ENCODE data around the gene MED25.

MED25 gene

DNA sequence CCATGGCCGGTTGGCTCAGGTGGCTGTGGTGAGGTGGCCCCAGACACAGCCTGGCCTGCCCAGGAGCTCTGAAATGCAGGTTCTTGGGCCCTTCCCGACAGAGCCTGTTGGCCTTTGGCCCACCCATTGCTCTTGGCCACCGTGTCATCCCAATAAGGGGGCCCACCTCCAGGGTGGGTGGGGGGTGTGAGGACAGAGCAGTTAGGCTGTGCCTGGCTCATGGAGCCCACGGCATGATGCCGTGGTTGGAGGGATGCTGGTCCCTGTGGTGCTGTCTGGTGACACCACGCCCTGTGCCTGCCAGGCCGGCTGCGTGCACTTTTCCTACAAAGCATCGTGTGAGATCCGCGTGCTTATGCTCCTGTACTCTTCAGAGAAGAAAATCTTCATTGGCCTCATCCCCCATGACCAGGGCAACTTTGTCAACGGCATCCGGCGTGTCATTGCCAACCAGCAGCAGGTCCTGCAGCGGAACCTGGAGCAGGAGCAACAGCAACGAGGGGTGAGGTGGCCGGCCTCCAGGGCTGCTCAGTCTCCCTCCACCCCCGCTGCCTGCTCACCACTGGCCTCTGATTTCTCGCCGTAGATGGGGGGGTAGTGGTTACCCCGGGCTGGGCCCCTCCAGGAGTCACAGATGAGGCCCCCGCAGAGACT, 41.7 kb downstream of the MED25 start:
- no peak for DNase-seq

DNA sequence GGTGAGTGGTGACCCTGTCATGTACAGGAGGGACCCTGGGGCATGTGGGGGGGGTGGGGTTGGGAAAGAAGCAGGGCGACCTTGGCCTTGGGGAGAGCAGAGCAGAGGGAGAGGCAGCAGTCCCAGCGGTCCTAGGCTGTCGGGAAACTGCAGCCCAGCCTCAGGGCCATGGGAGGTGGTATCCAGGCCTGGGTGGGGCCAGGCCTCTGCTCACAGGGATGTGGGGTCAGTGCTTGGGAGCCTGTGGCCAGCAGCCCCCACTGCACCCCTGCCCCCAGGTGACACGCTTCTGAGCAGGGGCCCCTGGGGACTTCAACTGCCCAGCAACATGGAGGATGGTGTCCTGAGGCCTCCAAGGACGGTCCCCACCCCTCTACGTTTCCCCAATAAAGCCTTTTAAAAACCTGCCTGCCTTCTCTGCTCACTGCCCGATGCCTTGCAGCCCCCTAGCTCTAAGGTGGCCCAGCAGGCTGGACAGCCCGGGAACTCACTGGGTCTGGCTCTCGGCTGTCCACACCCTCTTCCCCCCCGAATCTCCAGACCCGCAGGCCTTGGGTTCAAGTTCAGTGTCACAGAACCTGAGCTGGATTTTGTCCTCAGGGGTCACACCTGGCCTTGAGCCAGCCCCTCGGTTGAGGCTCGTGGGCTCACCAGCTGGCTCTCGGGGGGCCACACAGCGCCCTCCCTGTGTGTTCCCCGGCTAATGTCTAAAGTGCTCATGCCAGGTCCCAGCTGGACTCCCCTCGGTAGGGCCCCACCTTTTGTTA, 42.4 kb downstream of the MED25 start:
- DNase-seq, result no peak

- peak; percentile 35 for DNase-seq
These were observed 43.0 kb downstream of the MED25 start for GRCh38 chr19:49861107-49861506.

GRCh38 chr19:49861541-49862378, 43.7 kb downstream of the MED25 start:
- no peak for DNase-seq

DNA sequence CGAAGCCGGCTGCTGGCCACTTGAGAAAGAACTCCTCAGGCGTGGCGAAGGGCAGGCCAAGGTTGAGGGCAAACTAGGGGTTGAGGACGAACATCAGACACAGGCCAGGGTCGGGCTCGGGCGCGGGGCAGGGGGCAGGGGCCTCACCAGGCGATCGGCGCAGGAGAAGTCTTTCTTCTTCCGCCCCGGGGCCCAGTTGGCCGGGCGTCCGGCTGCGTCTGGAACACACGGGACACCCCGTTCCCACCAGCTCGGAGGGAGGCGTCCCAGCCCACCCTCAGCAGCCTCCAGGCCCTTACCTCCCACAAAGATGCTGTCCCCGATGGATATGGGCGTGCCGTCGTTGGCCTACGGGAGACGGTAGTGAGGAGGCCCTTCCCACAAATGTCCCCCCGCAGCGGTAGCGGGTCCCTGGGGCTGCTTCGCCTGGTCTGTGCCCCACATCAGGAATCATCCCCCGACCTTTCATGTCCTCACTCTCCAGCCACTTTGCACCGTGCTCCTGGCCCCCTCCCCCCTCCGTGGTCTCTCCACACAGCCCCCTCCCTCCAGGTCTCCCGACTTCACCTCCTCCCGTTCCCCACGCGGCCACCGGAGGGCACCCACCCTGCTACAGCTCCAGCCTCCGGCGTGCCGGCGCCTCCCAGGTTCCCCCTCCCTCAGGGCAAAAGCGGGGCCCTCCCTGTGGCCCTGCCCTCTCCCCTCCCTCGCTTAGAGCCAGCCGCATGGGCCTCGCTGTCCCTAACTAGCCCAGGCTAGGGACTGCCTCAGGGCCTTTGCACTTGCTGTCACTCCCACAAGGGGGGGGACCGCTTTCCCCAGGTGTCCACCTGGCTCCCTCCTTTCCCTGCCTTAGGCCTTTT, 44.5 kb downstream of the MED25 start:
- DNase-seq, result no peak

DNA sequence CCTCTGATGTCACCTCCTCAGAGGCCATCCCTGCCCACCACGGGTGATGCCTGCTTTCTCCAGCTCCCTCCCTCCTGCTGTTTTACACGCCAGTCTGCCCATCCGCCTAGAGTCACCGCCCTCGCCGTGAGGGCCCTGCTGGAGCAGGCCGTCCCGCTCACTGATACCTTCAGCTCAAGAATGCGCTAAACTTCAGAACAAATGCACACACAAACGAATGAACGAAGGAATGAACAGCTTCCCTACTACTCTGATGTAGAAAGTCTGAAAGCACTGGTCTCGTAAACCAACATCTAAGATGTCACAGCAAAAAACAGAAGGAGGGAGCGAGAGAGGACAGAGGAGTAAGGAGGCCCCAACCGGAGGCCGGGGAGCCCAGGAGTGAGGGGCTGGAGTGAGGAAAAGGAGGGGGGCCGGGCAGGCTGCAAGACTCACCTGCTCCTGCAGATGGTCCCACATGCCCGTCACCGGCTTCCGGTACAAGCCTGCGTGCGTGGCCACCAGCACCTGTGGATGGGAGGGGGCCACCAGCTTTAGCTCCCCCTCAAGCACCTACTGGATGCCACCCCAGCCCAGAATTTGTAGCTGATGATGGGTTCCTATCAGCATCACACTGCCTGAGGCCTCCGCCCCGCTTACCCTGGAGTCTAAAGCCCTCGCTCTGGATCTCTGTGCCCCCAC, 45.3 kb downstream of the MED25 start:
- no peak for DNase-seq

DNA sequence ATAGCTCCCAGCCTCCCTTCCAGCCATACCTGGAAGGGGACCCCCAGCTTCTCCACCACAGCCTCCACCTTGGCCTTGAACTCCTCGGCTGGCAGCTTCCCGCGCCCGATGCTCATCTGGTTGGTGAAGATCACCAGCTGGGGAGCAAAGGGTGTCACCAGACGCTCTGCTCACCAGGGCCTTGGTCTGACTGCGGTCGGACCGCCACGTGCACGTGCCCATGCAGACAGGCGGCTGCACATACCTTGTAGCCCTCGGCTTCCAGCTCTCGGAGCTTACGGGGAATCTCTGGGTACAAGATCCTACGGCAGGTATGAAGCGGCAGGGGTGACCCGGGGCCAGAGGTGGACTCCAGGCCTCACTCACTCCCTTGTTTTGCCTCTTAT, 45.8 kb downstream of the MED25 start:
- DNase-seq, result no peak

- no peak for DNase-seq
These were observed 46.8 kb downstream of the MED25 start for GRCh38 chr19:49864890-49865289.

GRCh38 chr19:49866933-49867782, 49.1 kb downstream of the MED25 start, which contains the start of gene PNKP:
Gene PNKP (minus strand): TSS chr19:49867576. CDS start chr19:49867204, 372 bp downstream.
- peak; percentile 86 for DNase-seq

DNA sequence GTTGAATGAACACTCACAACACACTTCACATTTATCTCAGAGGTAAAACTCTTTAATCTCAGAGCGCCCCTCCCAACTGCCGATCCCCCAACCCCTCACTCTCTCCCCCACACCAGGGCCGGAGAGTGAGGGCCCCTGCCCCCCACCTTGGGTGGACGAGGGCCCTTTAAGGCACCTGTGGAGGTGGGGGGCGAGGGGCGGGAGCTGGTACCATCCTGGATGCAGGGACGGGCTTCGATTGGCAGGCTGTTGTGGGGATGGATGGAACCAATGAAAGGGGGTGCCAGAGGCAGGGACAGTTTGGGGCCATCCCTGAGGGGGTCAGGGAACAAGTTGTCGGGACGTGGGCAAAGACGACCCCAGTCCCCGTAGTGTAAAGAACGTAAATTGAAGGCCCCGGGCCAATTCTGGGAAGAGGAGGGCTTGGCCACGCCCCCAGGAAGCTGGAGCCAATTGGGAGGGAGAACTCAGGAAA, 51.0 kb downstream of the MED25 start:
- DNase-seq, result no peak

DNA sequence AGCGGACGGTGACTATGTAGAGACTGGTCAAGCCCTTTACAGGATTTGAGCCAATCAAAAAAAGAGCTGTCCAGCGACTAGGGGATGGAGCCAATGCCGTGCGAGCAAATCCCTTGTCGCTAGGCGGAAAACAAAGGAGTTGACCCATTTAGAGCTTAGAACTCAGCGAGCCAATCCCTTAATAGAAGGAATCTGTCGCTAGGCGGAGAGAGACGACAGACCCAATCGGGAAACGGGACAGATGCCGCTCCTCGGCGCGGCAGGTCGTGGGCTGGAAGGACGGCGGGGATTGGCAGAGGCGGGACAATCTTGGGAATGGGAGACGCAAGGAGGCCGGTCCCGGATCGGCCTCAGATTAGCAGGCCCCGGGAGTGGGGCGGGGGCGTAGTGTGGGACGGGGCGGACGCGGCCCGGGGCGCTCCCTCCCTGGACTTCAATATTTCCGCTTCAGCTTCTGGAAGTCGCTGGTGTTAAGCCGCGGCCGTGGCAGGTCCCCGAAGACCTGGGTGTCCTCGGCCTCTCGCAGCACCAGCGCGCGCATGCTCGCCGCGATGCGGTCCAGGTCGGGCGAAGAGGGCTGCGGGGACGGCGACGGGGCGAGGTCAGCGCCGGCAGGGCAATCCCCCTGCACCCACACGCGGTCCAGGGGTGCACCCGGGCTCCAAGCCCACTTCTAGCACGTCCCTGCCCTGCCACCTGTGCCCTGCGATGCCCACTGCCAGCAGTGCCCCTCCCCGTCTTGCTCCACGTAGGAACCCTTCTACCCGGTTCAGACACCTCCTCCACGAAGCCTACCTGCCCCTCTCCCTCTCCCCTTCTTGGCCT, 51.6 kb downstream of the MED25 start:
- peak; percentile 100 for DNase-seq

DNA sequence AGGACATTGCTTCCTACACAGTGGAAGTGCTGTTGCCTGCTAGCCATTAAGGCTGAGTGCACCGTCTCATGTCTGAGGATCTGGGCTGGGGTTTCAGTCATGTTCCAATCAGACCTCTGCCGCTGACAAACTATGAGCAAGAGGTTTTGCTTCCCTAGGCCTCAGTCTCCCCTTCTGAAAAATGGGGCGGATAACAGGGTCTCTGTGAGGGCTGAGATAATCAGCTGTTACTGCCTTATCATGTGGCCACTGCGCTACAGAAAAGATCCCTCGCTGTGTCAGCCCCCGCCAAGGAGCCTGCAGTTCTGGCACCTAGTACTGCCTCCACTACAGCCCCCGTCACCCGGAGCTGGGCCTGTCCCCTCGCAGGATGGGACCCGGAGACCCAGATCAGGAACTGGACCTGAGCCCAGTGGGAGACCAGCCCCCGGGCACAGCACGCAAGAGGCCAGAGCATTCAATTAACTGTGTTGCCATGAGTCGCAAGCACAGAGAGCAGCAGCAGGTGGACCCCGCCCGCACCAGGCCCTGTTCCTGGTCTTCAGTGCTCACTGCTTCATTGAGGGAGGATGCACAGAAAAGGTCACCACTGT, 52.3 kb downstream of the MED25 start:
- DNase-seq, result no peak

- DNase-seq, result no peak
These were observed 53.4 kb downstream of the MED25 start for GRCh38 chr19:49871349-49871985.

DNA sequence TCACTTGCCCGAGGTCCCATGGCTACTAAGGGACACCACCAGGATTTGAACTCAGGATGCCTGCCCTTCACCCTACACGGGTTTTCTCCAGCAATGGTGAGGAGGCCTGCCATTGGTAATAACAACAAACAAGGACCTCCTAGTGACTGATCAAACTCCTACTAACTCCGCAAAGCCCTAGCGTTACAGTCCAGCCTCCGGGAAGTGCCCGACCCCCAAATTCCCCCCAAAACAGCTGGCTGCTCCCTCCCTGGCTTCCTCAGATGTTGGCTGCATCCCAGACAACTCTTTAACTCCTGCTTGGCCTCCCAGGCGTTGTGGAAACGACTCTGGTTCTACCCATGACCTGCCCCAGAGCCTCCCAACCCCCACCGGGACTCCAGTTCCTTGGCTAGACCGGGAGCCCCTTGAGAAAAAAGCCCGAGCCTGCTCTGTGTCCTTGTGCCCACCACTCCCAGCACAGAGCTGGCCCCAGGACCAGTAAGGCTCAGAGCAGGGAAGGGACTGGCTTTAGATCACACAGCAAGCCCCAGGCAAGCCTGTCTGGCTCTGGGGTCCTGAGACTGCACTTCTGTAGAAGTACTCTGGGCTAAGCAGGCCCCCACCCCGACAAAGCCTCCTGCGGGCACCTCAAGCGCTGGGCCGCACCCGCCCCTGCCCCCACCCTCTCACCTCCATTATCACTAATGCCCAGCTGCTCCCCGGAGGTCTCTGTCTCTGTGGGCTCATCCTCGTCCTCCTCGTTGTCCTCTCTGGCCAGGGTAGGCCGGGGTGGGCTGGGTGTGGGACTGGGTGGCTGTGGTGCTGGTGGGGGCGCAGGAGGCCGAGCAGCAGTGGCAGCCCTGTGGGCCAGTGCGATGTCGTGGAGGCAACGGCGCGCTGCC, 54.4 kb downstream of the MED25 start:
- DNase-seq, result no peak

DNA sequence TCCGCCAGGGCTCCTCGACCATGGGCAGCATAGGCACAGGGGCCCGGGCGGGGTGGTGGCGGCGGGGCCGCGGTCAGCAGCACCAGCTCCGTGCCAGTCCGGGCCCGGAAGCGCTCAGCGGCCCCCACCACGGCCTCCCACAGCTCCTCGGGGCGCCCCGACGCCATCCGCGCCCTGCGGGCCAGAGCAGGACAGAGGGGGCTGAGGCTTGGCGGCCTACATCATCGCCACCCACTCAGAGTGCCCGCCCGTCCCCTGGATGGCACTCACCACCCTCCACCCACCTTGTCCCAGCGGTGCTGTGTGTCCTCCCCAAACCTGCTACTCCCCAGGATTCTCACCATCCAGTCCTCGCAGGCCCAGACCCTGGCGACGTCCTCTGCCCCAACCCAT, 55.0 kb downstream of the MED25 start:
- DNase-seq, result no peak

- no peak for DNase-seq
These were observed 55.7 kb downstream of the MED25 start for GRCh38 chr19:49873834-49874233.

DNA sequence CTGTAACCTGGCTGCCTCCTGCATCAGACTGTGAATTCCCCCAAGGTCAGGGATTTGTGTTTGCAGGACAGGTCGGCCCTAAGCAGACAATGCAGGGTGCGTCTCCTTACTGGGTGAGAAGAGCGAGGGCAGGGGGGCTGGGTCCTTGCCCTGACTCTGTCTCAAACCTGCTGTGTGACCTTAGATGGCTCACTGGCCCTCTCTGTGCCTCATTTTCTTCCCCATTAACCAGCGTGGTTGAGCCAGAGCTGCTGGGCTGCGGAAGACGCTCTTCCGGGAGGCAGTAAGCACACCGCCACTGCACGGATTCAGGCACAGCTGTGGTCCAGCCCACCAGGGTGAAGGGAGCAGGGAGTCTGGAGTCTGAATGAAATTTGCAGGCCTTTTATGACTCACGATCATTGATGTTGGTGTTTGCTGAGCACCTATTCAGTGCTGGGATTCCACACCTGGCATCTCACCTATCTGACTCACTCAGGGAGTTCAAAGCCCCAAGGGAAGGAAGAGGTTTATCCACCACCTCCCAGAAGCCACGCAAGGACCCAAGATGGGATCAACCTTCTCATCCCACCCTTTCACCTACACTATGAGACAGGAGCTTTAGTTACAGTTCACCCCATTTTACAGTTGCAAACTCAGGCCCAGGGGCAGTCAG, 56.5 kb downstream of the MED25 start:
- no peak for DNase-seq
